ENCODE data around the gene BPTF. TPM values are rescaled to one million over a fixed set of nuclear protein-coding genes. Genes with fewer than 3 reads are reported as not detected.
"Not testable (repeated sequence)": the region's sequence is repeated elsewhere in the genome, so short reads cannot be mapped to it uniquely, and the experiment has no call there.

Gene BPTF
- total RNA-seq, 2 experiments from 2014 or later: 69.7 to 77.0 TPM

- DNase-seq: no peak
- Mint-ChIP-seq H3K4me1 (peaks cover 7% of the 10 kb centered on the region), H3K36me3 (peaks cover 3% of the 10 kb centered on the region), H3K27me3 (peaks cover 10% of the 10 kb centered on the region), H3K27ac (no peak overlapping the region), H3K9me3 (no peaks in the 10 kb centered on the region), H3K4me3 (no peak overlapping the region)
Measured at GRCh38 chr17:67821871-67822367, 3.4 kb upstream of the BPTF start.

- DNase-seq: peak; percentile 62
- peak overlapping the region; percentile 88 for H3K4me3 Mint-ChIP-seq
- not testable (repeated sequence) for H3K9me3 Mint-ChIP-seq, H3K27me3 Mint-ChIP-seq
- H3K4me1 Mint-ChIP-seq: peaks cover 39% of the 10 kb centered on the region
- peak overlapping the region; percentile 94 for H3K27ac Mint-ChIP-seq
- H3K36me3 Mint-ChIP-seq: peaks cover 20% of the 10 kb centered on the region
Measured at GRCh38 chr17:67825627-67826601, 611 bp downstream of the BPTF start.

- no peaks in the 10 kb centered on the region for H3K9me3 Mint-ChIP-seq
- peak; percentile 28 for DNase-seq
- peaks cover 58% of the 10 kb centered on the region for H3K4me1 Mint-ChIP-seq
- peak overlapping the region; percentile 85 for H3K27ac Mint-ChIP-seq
- H3K4me3 Mint-ChIP-seq: peak overlapping the region; percentile 73
- peaks cover 4% of the 10 kb centered on the region for H3K27me3 Mint-ChIP-seq
- H3K36me3 Mint-ChIP-seq: peaks cover 37% of the 10 kb centered on the region
Measured at GRCh38 chr17:67829331-67829730, 4.0 kb downstream of the BPTF start.

GRCh38 chr17:67830440-67830839, 5.1 kb downstream of the BPTF start:
- H3K27ac Mint-ChIP-seq: no peak overlapping the region
- peaks cover 65% of the 10 kb centered on the region for H3K4me1 Mint-ChIP-seq
- H3K4me3 Mint-ChIP-seq: no peak overlapping the region
- DNase-seq: no peak
- H3K27me3 Mint-ChIP-seq: no peaks in the 10 kb centered on the region
- H3K9me3 Mint-ChIP-seq: no peaks in the 10 kb centered on the region
- peaks cover 42% of the 10 kb centered on the region for H3K36me3 Mint-ChIP-seq

GRCh38 chr17:67831268-67831667, 6.0 kb downstream of the BPTF start:
- no peak overlapping the region for H3K27ac Mint-ChIP-seq
- DNase-seq: no peak
- no peaks in the 10 kb centered on the region for H3K9me3 Mint-ChIP-seq
- H3K4me1 Mint-ChIP-seq: peaks cover 73% of the 10 kb centered on the region
- peaks cover 42% of the 10 kb centered on the region for H3K36me3 Mint-ChIP-seq
- no peaks in the 10 kb centered on the region for H3K27me3 Mint-ChIP-seq
- H3K4me3 Mint-ChIP-seq: no peak overlapping the region

GRCh38 chr17:67833134-67833533, 7.8 kb downstream of the BPTF start:
- DNase-seq: no peak
- Mint-ChIP-seq H3K27ac (no peak overlapping the region), H3K36me3 (peaks cover 30% of the 10 kb centered on the region), H3K27me3 (no peaks in the 10 kb centered on the region), H3K9me3 (no peaks in the 10 kb centered on the region), H3K4me3 (no peak overlapping the region), H3K4me1 (peaks cover 76% of the 10 kb centered on the region)

GRCh38 chr17:67833946-67834631, 8.8 kb downstream of the BPTF start:
- Mint-ChIP-seq H3K9me3 (no peaks in the 10 kb centered on the region), H3K4me3 (no peak overlapping the region), H3K27me3 (no peaks in the 10 kb centered on the region), H3K27ac (no peak overlapping the region), H3K36me3 (peaks cover 28% of the 10 kb centered on the region), H3K4me1 (peaks cover 69% of the 10 kb centered on the region)
- no peak for DNase-seq

- Mint-ChIP-seq H3K4me1 (peaks cover 68% of the 10 kb centered on the region), H3K27me3 (no peaks in the 10 kb centered on the region), H3K4me3 (no peak overlapping the region), H3K36me3 (peaks cover 28% of the 10 kb centered on the region), H3K27ac (no peak overlapping the region), H3K9me3 (no peaks in the 10 kb centered on the region)
- no peak for DNase-seq
Measured at GRCh38 chr17:67834634-67835033, 9.3 kb downstream of the BPTF start.

- Mint-ChIP-seq H3K9me3 (no peaks in the 10 kb centered on the region), H3K36me3 (peaks cover 22% of the 10 kb centered on the region), H3K4me3 (no peak overlapping the region), H3K4me1 (peaks cover 68% of the 10 kb centered on the region), H3K27me3 (no peaks in the 10 kb centered on the region), H3K27ac (peak overlapping the region; percentile 58)
- no peak for DNase-seq
Measured at GRCh38 chr17:67836205-67836987, 11.1 kb downstream of the BPTF start.

GRCh38 chr17:67837965-67838364, 12.7 kb downstream of the BPTF start:
- no peak overlapping the region for H3K4me3 Mint-ChIP-seq
- peaks cover 21% of the 10 kb centered on the region for H3K36me3 Mint-ChIP-seq
- no peaks in the 10 kb centered on the region for H3K9me3 Mint-ChIP-seq
- no peaks in the 10 kb centered on the region for H3K27me3 Mint-ChIP-seq
- no peak overlapping the region for H3K27ac Mint-ChIP-seq
- no peak for DNase-seq
- H3K4me1 Mint-ChIP-seq: peaks cover 66% of the 10 kb centered on the region

GRCh38 chr17:67838538-67838937, 13.2 kb downstream of the BPTF start:
- Mint-ChIP-seq H3K4me3 (no peak overlapping the region), H3K27ac (no peak overlapping the region), H3K4me1 (peaks cover 62% of the 10 kb centered on the region), H3K36me3 (peaks cover 16% of the 10 kb centered on the region), H3K27me3 (no peaks in the 10 kb centered on the region), H3K9me3 (no peaks in the 10 kb centered on the region)
- DNase-seq: no peak

- Mint-ChIP-seq H3K4me1 (peaks cover 34% of the 10 kb centered on the region), H3K9me3 (no peaks in the 10 kb centered on the region), H3K4me3 (no peak overlapping the region), H3K27ac (no peak overlapping the region), H3K27me3 (no peaks in the 10 kb centered on the region), H3K36me3 (peaks cover 3% of the 10 kb centered on the region)
- DNase-seq: no peak
Measured at GRCh38 chr17:67841992-67842391, 16.7 kb downstream of the BPTF start.

- Mint-ChIP-seq H3K4me1 (peaks cover 28% of the 10 kb centered on the region), H3K27me3 (no peaks in the 10 kb centered on the region), H3K9me3 (no peaks in the 10 kb centered on the region), H3K4me3 (no peak overlapping the region), H3K36me3 (peaks cover 3% of the 10 kb centered on the region), H3K27ac (no peak overlapping the region)
- no peak for DNase-seq
Measured at GRCh38 chr17:67842648-67843047, 17.3 kb downstream of the BPTF start.

GRCh38 chr17:67845374-67845773, 20.1 kb downstream of the BPTF start:
- Mint-ChIP-seq H3K27ac (no peak overlapping the region), H3K36me3 (peaks cover 16% of the 10 kb centered on the region), H3K4me3 (no peak overlapping the region), H3K27me3 (no peaks in the 10 kb centered on the region), H3K9me3 (no peaks in the 10 kb centered on the region), H3K4me1 (peaks cover 29% of the 10 kb centered on the region)
- DNase-seq: no peak

- H3K27ac Mint-ChIP-seq, H3K4me3 Mint-ChIP-seq, H3K27me3 Mint-ChIP-seq, H3K9me3 Mint-ChIP-seq, DNase-seq: not testable (repeated sequence)
- peaks cover 32% of the 10 kb centered on the region for H3K4me1 Mint-ChIP-seq
- peaks cover 19% of the 10 kb centered on the region for H3K36me3 Mint-ChIP-seq
Measured at GRCh38 chr17:67848189-67848588, 22.9 kb downstream of the BPTF start.

All from activated naive CD8-positive, alpha-beta T cell treated with anti-CD3 and anti-CD28 coated beads for 36 hours (primary cell).